WI38 (cell line): ENCODE measurements around the gene MYO1E.

Experiments
- H3K4me3 ChIP-seq: 2 replicates; pipeline ENCODE4 v1.5.1; 2011; ENCODE audit warnings: low read depth, mild to moderate bottlenecking, control low read depth, low read length
- TF ChIP-seq, protein P1 (sequence below): IDR thresholded peaks from 2 replicates; pipeline ENCODE4 v1.5.1; 2012; ENCODE audit warnings: low read depth, mild to moderate bottlenecking, control low read depth, low read length

The MYO1E gene

DNA sequence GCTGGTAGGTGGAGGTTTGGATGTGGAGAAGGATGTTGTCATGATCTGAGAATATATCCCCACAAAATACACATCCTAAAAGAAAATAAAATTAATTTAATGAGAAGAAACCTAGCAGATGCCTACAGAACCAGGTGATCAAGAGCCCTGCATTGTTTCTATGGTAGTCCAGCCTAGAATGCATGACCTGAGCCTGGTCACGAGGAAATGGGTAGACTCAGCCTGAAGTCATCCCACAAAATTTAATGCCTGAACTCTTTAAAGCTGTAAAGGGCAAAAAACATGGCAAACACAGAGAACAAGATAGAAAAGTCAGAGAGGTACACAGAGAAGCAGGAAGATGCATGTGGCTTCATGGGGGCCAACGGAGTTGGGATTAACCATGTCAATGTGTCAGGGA, 130.0 kb downstream of the MYO1E start:
- no peak overlapping the region for H3K4me3 ChIP-seq
- TF ChIP-seq, protein P1, sequence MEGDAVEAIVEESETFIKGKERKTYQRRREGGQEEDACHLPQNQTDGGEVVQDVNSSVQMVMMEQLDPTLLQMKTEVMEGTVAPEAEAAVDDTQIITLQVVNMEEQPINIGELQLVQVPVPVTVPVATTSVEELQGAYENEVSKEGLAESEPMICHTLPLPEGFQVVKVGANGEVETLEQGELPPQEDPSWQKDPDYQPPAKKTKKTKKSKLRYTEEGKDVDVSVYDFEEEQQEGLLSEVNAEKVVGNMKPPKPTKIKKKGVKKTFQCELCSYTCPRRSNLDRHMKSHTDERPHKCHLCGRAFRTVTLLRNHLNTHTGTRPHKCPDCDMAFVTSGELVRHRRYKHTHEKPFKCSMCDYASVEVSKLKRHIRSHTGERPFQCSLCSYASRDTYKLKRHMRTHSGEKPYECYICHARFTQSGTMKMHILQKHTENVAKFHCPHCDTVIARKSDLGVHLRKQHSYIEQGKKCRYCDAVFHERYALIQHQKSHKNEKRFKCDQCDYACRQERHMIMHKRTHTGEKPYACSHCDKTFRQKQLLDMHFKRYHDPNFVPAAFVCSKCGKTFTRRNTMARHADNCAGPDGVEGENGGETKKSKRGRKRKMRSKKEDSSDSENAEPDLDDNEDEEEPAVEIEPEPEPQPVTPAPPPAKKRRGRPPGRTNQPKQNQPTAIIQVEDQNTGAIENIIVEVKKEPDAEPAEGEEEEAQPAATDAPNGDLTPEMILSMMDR, result no peak

DNA sequence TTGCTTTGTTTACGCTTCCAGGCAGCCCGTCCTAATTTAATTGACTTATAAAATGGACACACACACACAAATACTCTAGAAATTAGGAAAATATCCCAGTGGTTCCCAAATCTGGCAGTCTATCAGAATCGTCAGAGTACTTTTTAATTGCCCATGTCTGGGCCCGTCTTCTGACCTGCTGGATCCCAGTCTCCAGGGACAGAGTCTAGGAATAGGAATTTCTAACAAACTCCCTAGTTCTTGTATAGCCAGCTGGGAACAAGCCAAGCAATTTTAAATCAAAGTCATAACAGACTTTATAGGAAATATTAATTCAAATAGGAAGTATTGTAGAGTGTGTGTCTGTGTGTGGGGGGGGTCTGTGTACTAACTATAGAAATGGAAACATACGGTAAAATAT, 132.6 kb downstream of the MYO1E start:
- H3K4me3 ChIP-seq, result no peak overlapping the region
- TF ChIP-seq, protein P1, result no peak

DNA sequence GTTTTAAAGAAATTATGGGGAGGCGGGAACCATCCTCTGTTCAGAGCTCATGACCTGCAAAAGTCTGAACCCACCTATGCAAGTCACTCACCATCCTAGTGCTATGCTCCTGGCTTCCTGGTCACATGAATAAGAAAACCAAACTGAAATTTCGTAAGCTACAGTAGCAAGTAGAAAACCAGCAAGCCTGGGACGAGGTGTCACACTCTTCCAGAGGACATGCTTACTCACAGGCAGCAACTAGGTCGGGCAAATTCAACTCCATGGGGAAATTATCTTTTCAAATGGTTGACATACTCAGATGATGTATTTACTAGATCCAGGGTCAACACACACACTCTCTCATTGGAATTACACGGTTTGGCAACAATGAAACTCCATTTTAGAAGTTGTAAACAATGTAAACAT, 134.7 kb downstream of the MYO1E start:
- H3K4me3 ChIP-seq, result no peak overlapping the region
- TF ChIP-seq, protein P1, result no peak

DNA sequence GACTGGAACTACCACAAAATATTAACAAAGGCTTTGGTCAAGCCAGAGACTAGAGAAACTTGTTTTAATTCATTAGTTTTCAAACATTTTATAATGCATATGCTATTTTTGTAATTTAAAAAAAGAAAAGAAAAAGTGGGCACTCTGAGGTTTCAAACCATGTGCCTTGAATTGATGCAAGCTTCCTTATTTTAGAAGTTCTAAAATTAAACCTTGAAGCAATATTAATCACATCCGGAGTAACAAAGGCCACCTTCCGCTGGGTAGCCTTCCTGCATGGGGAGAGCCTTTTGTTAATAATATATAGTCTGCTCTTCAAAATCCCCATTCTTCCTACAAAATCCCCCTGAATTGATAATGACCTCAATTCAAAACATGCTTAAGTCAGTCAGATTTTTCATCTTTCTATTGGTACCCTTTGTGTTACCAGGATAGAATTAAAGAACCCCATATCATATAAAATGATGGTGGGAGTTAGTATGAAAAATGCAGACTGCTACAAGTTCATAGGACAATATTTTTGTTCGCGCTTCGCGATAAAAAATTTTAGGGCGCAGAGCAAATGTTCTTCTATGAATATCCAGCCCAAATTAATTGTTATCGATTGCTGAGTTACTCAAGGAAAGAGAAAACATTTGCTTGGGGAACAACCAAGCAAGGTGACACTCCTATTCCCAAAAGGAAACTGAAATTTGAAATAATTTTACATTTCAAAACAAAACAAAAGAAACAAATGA, 135.4 kb downstream of the MYO1E start:
- TF ChIP-seq, protein P1, result no peak
- no peak overlapping the region for H3K4me3 ChIP-seq

DNA sequence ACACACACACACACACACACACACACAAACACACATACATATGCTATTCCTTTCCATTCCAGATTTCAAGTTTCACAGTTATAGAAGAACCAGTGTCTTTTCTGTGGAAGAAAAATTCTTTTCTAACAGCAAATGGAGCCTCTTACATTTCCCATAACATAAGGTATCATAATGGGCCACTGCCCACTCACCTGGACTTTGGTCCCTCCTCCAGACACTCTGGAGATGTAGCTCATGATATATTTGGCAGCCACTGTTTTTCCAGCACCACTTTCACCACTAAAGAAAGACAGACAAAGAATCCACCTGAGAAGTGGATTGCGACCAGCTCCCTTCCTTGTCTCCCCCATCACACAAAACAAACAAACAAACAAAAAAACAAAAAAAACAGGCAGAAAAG, 136.3 kb downstream of the MYO1E start:
- no peak overlapping the region for H3K4me3 ChIP-seq
- TF ChIP-seq, protein P1, result no peak

DNA sequence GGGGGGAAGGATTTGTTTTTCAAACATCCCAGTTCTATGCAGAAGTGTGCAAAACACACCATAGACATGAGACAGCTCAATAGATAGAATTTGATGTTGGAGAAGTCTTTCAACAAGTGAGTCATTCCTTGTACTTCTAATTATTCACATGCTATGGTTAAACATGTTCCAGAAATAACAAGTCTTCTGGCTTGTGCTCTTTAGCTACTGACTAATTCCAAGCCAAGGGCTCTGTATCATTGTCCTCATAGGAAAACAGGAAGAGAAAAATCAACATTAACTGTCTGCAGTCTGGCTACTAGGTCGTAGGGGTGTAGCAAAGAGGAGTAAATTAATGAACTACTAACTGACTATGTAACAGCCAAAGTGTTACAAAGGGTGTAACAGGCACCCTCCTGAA, 140.2 kb downstream of the MYO1E start:
- no peak overlapping the region for H3K4me3 ChIP-seq
- TF ChIP-seq, protein P1, result no peak

DNA sequence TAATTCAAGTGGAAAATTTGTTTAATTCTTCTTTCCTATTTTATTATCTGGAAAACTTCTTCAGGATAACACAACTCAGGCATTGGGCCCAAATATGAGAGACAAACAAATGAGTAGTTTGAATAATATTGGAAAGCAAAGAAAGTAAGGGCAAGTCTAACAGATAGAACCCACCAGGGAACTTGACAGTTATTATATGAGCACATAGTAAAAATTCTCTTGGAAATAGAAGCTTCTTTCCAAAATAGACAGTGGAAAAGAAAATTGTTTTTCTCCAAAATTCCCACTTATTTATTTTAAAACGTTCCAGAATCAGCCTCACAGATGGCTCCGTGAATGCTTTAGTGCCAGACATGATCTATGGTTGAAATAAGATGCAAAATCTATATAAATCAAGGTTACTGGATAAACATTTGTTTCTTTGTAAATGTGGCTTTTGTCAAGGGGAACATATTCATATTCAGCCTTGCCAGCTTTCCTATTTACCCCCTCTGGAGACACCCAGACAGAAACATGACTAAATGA, 142.1 kb downstream of the MYO1E start:
- TF ChIP-seq, protein P1, result no peak
- H3K4me3 ChIP-seq, result no peak overlapping the region
